IPS-NIHi11 (cell line): Measurements from ENCODE around the gene RBBP8NL.

Source experiments
- DNase-seq: peaks from one replicate; pipeline ENCODE4 v3.0.0; 2012; ENCODE audit warnings: mixed read lengths, low spot score

Gene RBBP8NL

GRCh38 chr20:62427172-62428001 is at the start of gene RBBP8NL:
TSS of gene RBBP8NL (minus strand) at chr20:62427539. CDS start at chr20:62419647, 7,892 bp downstream.
- peak; percentile 78 for DNase-seq

DNA sequence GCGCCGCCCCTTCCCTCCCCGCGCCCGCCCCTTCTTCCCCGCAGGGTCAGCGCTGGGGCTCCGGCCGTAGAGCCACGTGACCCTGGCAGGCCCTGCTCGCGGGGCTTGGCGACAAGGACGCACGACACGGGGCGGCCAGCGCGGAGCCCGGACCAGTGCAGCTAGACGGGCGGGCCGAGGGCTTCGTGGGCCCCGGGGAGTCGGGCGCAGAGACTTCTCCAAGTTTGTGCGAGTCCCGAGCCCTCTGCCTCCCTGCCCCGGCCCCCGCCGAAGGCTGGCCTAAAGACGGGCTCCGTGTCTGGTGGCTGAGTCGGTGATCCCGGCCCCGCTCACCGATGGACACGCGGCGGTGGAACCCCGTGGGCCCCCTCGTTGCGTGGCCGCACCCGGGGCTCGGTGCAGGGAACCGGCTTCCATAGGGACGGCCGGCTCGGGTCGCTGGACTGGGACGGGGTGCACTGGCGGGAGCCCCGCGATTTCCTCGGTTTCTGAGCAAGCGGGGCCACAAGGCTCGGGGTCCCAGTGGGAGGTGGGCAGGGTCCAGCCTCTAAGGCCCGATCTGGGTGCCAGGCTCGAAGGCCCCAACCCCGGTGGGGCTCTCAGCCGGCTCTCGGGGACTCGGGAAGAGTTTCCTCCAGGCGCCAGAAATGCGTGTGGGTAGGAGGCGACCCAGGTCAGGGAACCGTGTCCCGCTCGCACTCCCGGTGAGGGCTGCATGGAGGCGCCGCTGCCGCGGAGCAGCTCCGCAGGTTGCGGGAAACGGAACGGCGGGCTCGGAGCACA is 48.9 kb upstream of the RBBP8NL start:
- peak; percentile 66 for DNase-seq

DNA sequence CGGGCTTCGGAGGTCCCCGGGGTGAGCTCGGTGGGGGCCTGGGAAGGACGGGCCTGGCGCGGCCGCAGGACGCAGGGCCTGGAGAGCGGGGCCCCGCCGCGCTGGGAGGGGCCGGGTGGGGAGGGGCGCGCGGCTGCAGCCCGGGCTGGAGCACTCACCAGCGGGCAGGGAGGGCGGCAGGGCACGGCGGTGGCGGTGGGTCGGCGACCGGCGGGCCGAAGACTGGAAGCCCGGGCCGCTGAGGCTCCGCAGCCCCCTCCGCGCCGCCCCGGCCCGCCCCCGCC is 48.4 kb upstream of the RBBP8NL start, which contains the start of gene GATA5:
Gene GATA5 (minus strand): TSS at position 224 of the 284 bp plus-strand sequence. CDS start 474 bp downstream, outside the sequence.
- peak; percentile 66 for DNase-seq

- DNase-seq: no peak
Observed at GRCh38 chr20:62475027-62475771, 47.9 kb upstream of the RBBP8NL start.

DNA sequence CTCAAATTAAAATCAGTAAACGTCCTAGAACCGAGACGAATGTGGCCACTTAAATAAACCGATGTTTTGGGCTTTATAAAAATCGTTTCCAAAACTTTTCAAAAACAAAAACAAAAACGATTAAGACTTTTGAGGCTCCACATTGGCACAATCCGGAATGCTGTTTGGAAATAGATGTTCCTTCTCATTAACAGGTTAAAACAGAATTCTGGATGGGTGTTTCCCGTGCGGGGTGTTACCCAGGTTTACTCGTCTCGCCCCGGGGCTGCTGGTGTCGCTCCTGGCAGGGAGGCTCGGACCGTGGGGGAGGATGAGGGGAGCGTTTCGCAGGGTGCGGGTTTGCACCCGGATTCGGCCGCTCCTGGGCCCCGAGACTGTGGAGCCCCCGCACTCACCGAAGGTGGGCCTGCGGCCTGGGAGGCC is 47.3 kb upstream of the RBBP8NL start:
- DNase-seq: no peak

GRCh38 chr20:62473717-62474603 is 46.6 kb upstream of the RBBP8NL start:
- DNase-seq: peak; percentile 72

- DNase-seq: no peak
Observed at GRCh38 chr20:62472941-62473585, 45.7 kb upstream of the RBBP8NL start.

DNA sequence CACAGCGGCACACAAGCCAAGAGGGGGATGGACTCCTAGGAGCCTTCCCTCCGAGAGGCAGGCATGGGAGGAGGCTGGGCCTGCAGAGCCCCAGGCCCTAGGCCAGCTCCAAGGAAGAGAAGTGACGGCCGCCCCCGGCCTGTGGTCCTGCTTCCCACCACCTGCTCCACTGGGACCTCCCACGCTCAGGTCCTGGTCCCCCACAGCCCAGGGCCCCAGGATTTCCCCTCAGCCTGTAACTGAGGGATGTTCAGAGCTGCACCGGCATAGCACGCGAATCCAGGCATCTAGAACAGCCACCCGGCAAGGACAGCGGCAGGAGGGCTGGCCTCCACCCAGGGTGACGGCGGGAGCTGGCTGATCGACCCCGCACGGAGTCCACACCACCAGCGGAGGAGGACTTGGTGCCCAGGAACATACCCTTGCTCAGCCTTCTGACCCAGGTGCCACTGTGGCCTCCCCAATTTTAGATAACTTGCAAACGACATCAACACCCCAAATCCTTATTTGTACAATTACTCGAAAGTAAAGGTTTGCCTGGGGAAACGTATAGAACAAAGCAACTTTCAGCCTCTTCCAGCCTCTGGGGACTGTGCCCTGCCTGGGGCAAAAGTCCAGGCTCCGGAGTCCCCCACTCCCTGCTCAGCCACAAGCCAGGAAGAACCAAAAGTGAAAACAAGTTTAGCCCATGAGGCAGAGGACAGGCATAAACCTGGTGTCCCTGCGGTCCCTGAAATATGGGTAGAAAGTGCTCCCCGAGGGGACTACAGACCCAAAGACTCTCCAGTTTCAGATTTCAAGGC is 45.0 kb upstream of the RBBP8NL start:
- DNase-seq: no peak

DNA sequence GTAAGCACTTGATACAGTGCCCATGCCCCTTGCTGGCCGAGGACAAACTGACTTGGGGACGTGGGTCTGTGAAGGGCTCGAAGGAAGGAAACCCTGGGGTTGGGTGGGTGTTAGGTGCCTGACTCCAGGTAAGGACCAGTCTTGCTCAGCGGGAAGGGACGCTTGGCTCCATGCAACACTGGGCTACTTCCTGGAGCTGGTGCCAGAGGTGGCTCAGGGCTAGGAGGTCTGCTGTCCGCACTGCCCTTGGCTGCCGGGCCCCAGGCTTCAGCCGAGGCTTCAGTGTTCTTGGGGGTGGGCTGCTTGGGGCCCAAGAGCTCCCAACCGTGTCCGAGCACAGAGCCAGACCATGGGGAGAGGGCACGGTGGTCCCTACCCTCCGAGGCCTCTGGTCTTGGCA is 43.1 kb upstream of the RBBP8NL start:
- no peak for DNase-seq

DNA sequence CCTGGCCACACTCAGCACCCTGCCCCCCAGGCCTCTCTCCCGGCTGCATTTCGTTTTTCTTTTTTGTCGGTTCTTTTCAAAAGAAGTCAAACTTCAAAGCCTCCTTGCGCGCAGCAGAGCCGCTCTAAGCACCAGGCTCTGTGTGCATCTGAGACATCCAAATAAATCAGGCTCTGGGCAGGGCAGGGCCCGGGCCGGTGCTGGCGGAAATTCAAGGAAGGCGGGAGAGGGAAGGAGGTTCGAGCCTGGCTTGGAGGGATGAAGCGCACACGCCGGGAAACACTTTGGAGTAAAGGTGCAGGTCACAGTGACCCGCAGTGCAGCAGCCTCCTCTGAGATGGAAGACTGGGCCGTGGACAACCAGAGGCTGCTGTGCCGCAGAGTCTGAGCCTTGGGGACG is 42.7 kb upstream of the RBBP8NL start:
- DNase-seq: no peak

GRCh38 chr20:62469352-62469751 is 42.0 kb upstream of the RBBP8NL start:
- DNase-seq: no peak

DNA sequence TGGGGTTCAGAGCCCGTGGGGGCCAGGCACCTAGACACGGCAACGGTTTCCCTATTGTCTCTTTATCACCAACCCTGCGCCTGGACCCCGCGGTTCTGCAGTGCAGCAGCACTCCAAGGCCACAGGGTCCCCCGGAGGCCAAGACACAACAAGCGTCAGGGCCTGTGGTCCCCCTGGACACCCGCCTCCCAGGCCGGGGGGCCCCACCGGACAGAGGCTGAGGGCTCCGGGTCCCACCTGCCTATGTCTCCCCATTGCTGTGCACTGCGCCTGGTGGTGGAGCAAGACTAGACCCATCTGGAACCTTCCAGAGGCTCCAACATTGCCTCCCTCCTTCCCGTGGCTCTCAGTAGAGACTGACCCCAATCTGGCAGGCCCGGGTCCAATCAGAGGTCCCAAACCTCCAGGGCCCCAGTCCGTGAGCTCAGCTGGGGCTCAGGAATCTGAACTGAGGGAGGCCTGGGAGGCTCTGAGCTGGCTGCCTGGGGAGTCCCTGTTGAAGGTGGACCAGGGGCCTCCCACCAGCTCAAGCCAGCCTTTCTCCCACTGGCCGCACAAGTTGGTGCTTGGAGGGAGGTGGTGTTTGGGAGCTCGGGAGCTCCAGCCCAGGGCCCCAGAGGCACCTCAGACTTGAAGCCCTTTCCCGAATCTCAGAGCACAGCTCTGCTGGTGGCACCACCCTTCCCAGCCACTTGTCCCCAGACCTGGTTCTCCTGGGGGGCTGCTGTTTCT is 39.6 kb upstream of the RBBP8NL start:
- DNase-seq: no peak

- no peak for DNase-seq
Observed at GRCh38 chr20:62466072-62466760, 38.9 kb upstream of the RBBP8NL start.

- no peak for DNase-seq
Observed at GRCh38 chr20:62464990-62465389, 37.7 kb upstream of the RBBP8NL start.

DNA sequence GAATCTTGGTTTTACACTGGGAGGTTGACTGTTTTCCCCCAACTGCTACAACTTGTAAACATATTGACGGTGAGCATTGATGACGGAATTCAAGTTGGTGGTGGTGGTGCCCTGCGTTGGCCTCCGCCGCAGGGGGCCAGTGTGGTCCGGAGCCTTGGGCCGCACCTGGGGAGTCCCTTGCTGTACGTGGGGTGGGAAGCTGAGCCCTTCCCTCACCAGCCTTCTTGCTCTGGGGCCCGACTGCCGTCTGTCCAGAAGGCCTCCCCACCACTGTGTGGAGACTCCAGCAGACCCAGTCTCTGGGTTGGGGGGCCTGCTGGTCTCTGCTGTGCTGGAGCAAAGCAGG is 37.1 kb upstream of the RBBP8NL start:
- DNase-seq: no peak

DNA sequence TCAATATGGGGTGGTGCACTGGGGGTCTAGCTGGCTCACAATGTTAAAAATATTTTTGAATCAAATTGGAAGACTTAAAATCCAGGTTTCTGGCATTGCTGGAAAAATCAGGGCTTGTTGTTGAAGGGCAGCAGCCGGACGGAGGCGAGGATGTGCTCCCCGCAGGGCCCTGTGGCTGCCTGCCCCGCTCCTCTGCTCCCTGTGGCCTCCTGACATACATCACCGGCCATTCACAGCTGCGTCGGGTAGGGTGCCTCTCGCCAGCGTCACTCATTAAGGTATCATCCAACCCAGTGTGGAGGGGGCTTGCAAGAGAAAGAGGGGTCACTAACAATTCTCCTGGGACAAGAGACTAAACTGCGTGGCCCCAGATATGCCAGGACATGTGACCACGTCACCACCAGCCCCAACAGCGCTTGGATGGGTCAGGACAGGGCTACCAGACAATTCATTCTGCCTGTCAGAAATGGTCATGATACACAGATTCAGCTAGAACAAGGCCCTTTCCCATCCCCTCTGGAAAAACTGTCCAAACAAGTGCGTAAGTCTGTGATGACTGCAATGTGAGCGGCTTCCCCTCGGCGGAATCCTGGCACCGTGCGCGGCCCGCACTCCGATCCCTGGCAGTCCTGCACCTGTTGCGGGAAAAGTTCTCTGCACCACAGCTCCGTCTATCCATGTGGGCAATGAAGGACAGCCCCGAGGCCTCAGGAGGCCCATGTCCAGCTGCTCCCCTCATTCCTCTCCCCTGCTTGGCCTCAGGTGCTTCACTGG is 36.5 kb upstream of the RBBP8NL start:
- no peak for DNase-seq

DNA sequence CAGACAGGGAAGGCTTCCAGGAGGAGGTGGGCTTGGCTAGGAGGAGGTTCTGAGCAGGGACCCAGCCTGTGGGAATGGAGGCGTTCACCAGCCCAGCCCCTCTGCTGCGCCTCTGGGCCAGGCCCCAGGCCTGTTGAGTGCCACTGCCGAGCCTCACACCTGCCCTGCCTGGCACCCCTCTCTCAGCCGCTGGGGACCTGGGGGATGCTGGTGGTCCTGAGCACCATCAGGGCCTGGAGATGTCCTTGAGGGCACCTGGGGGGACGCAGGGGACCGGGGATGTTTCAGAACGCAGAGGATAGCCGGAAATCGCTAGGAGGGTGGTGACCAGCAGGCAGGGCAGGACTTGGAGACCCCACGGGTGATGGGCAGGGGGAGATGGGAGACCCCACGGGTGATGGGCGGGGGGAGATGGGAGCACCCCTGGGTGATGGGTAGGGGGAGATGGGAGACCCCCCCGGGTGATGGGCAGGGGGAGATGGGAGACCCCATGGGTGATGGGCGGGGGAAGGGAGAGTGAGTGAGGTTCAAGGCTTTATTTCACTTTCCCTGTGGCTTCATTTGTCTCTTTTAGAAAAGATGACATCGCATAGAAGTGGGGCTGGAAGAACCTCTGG is 35.7 kb upstream of the RBBP8NL start:
- no peak for DNase-seq

DNA sequence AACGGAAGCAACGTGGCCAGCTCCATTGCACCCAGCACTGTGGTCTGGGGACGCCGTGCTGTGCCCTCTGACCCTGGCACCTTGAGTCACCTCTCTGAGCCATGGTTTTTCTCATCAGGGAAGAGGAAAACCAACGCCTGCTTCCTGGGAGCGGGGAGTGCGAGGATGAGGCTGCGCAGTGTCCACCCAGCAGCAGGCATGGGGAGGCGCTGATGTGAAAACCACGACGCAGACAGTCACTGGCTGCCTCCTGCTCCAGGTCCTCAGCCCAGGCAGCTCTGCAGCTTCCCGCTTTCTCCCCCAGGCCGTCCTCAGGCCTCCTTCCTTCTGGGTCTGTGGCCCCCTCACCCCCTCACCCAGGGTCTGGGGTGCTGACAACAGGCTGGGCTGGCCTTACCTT is 34.5 kb upstream of the RBBP8NL start:
- no peak for DNase-seq
